ENCODE results near the gene ADRM1. TPM values are rescaled to one million over a fixed set of nuclear protein-coding genes. Genes with fewer than 3 reads are reported as not detected.

ADRM1 gene
- total and polyA plus RNA-seq, 2 of the 4 experiments (the other 2 are of a cell fraction), result 103 to 149 TPM

DNA sequence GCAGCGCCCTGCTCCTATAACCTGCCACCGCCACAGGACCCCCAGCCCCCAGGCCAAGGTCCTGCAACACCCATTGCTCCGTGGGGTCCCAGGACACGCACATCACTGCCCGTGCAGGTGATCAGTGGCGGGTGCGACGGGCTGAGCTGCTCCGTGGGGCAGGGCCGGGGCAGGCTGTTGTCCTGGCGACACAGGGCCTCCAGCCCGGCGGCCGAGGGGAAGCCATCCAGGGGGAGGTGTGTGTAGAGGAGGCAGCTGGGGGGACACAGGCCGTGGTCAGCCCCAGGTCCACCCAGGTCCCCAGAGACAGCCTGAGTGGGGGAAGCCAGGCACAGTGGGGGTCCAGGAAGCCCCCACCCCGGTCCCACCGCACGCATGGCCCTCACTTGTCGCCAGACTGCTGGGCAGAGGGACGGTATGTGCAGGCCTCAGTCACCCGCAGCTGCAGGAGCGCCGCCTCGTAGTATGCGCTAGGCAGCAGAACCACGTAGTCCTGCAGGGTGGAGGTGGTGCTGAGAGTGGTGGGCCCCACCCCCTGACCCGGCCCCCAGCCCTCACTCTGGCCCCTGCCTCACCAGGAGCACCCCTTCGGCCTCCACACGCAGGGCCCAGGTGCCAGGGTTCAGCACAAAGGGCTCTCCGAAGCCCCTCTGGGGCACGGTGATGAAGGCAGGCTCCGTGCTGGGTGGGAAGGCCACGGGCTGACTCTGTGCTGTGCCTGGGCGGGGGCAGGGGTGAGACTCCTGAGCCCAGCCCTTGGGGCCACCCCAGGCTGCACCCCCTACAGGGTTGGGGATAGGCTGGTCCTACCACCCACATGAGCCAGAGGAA is 30.4 kb downstream of the ADRM1 start:
- Histone ChIP-seq H3K18ac (ENCODE audit: low read depth, low read length) (no peak overlapping the region), H3K27me3 (ENCODE audit: control insufficient read depth, insufficient read depth, low read length) (no peaks in the 10 kb centered on the region), H2BK5ac (ENCODE audit: low read depth, low read length, poor library complexity, severe bottlenecking) (no peak overlapping the region), H4K20me1 (ENCODE audit: insufficient read depth, low read length) (no peaks in the 10 kb centered on the region; the same call in 1 of the 2 replicates), H4K91ac (ENCODE audit: insufficient read depth, low read depth, low read length) (no peak overlapping the region), H2AK5ac (ENCODE audit: low read depth, low read length) (no peak overlapping the region), H2BK20ac (ENCODE audit: low read depth, low read length) (no peak overlapping the region), H3K56ac (ENCODE audit: extremely low read depth, insufficient read depth, low read length) (no peak overlapping the region), H3K9me3 (ENCODE audit: control insufficient read depth, insufficient read depth, low read length) (no peaks in the 10 kb centered on the region), H2BK120ac (ENCODE audit: low read depth, low read length) (no peak overlapping the region), H3K79me1 (ENCODE audit: low read depth in 1 of 2, low read length in 2 of 2) (no peaks in the 10 kb centered on the region), H2AK9ac (replicated peaks; ENCODE audit: low read depth, low read length, poor library complexity) (no peak overlapping the region), H3K4ac (ENCODE audit: low read depth, low read length) (no peak overlapping the region), H3K9me1 (ENCODE audit: insufficient read depth, low read length) (no peaks in the 10 kb centered on the region), H3K36me3 (ENCODE audit: control insufficient read depth, insufficient read depth, low read length) (peaks cover 38% of the 10 kb centered on the region), H3K9ac (ENCODE audit: low read depth, low read length) (no peak overlapping the region), H3K4me2 (ENCODE audit: low read depth, low read length) (no peak overlapping the region), H3K27ac (ENCODE audit: insufficient read depth, low read length) (no peak overlapping the region), H3K14ac (replicated peaks; ENCODE audit: low read depth, low read length) (no peak overlapping the region), H4K5ac (ENCODE audit: low read depth, low read length) (no peak overlapping the region), H4K8ac (ENCODE audit: low read depth in 2 of 2, low read length in 2 of 2) (no peak overlapping the region), H2BK15ac (ENCODE audit: low read depth, low read length) (no peak overlapping the region), H3K23ac (ENCODE audit: low read depth, low read length) (no peak overlapping the region), H2AFZ (replicated peaks; ENCODE audit: low read length, poor library complexity) (no peak overlapping the region), H3K4me1 (ENCODE audit: control insufficient read depth, insufficient read depth, low read length) (no peaks in the 10 kb centered on the region), H3K4me3 (ENCODE audit: insufficient read depth, low read depth, low read length) (no peak overlapping the region)
- no peak for ATAC-seq (ENCODE audit: low read depth)
- intact Hi-C loops (cut with micrococcal nuclease), result no loop called here
- no peak for DNase-seq
- TF ChIP-seq MAZ (IDR thresholded peaks at IDR 0.05; ENCODE audit: borderline replicate concordance, low read depth, low read length), result no peak
- no peak for TF ChIP-seq POLR2A (IDR thresholded peaks at IDR 0.05; ENCODE audit: low read depth, low read length)
- no peak for TF ChIP-seq CHD1 (IDR thresholded peaks at IDR 0.05; ENCODE audit: low read depth, low read length)
- 90% methylated on average over 6 of the region's 34 CpGs; no CpG with 5 or more reads in 1 of the 2 experiments for WGBS, 2 experiments (ENCODE audit: extremely low coverage in 2 of 2, insufficient read length in 1 of 2)
- TSS peak; percentile 74 for BruUV-seq (replicated peaks)
- POLR2A ChIA-PET (ENCODE audit: unreplicated experiment), result no interaction called here
- CTCF ChIA-PET, result no interaction called here
- in situ Hi-C loops (cut with MboI; ENCODE audit: low sequenced_read_pairs), result no loop called here
- dilution Hi-C loops (cut with HindIII; ENCODE audit: low sequenced_read_pairs, unreplicated experiment), result no loop called here
